Aorta (tissue), 5 donors: ENCODE data around the gene HS6ST2. TPM values are rescaled to one million over a fixed set of nuclear protein-coding genes. Genes with fewer than 3 reads are reported as not detected.

Experiments used
- ATAC-seq: fragments of 200-7000 bp; cut with Tn5 transposase; one replicate; pipeline ENCODE4 v1.9.1; 2022; ENCODE audit warnings: moderate library complexity; ENCODE audit not compliant: low FRiP score
- DNase-seq, 2 donors: peaks; one replicate each; pipeline ENCODE4 v3.0.0-alpha.2; 2020
- H3K27ac ChIP-seq, 2 donors: one replicate each; pipeline ENCODE4 v1.5.1; 2013; ENCODE audit warnings: low read length in 2 of 2, mild to moderate bottlenecking in 2 of 2, moderate library complexity in 2 of 2, control low read depth in 1 of 2, inconsistent platforms in 1 of 2, low read depth in 1 of 2
- H3K27me3 ChIP-seq, 2 donors: one replicate each; pipeline ENCODE4 v1.6.1; 2013; ENCODE audit warnings: control low read depth in 1 of 2, low read length in 1 of 2, mild to moderate bottlenecking in 1 of 2, moderate library complexity in 1 of 2; ENCODE audit not compliant: insufficient read depth in 2 of 2, control insufficient read depth in 1 of 2
- H3K36me3 ChIP-seq, 2 donors: one replicate each; pipeline ENCODE4 v1.6.1; 2013; ENCODE audit warnings: control low read depth in 1 of 2, low read length in 1 of 2, mild to moderate bottlenecking in 1 of 2; ENCODE audit not compliant: insufficient read depth in 2 of 2, control insufficient read depth in 1 of 2
- H3K4me1 ChIP-seq, 2 donors: one replicate each; pipeline ENCODE4 v1.6.1; 2013; ENCODE audit warnings: low read length in 2 of 2, control low read depth in 1 of 2, mild to moderate bottlenecking in 1 of 2, moderate library complexity in 1 of 2; ENCODE audit not compliant: insufficient read depth in 2 of 2, control insufficient read depth in 1 of 2
- H3K4me3 ChIP-seq, 2 donors: one replicate each; pipeline ENCODE4 v1.5.1; 2013; ENCODE audit warnings: low read length in 2 of 2, control low read depth in 1 of 2, mild to moderate bottlenecking in 1 of 2
- H3K9me3 ChIP-seq: one replicate; pipeline ENCODE4 v1.6.1; 2013; ENCODE audit warnings: mild to moderate bottlenecking, low read length; ENCODE audit not compliant: control insufficient read depth
- WGBS, 2 donors: extraction: QIAGEN DNeasy Blood & Tissue Kit; methylation state at CpG; one replicate each; pipeline ENCODE4 v1.1.7; 2013; 5-methylcytosine and 5-hydroxymethylcytosine counted together
- intact Hi-C, 2 donors: fragments of 100-400 bp; cut with DNase I; formaldehyde crosslinking; loops; one replicate each; pipeline versions ENCODE4 v1.14.2 to v1.15.0; 2022
- polyA plus RNA-seq, 2 donors: library from polyadenylated mRNA; stranded (reverse); fragments of 200-250 nt; gene quantifications; one replicate each; pipeline ENCODE4 v1.2.3, GENCODE V29; 2013
- total RNA-seq, 2 donors: library from RNA; stranded (reverse); fragmentation: NEBNext Ultra II Directional; extraction: Animal tissue kit (Norgen Biotek cat#: 25700); gene quantifications; one replicate each; pipeline ENCODE4 v1.2.1, GENCODE V29; 2021
- donor health status: healthy with polysubstance abuse.
- donor health status: Bipolar disorder and iron deficiency.
- donor health status: DM: no; HTN: no; CAD: no.
- donor health status: DM: no; HTN: no; CAD: no.
- donor health status: DM: yes; HTN: yes; CAD: no.

Gene HS6ST2
- total and polyA plus RNA-seq, 4 donors: 0.06 to 0.09 TPM; not detected in 2

DNA sequence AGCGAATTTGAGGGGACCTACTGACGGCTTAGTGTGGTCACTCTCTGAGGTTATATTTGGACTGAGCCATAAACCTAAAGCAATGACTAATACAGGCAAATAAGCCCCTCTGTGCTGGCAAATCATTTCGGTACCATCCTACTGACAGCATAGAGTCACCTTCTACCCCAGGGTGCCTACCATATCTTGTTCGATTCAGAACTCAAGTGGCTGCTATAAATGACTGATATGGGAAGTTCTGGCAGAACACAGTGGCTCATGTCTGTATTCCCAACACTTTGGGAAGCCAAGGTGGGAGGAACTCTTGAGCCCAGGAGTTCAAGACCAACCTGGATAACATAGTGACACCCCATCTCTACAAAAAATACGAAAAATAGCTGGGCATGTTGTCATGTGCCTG is 243.5 kb downstream of the HS6ST2 start:
- DNase-seq (no peak), ATAC-seq (no peak)
- WGBS, 2 donors: 68 to 86% methylated on average over 5 of the region's 5 CpGs

DNA sequence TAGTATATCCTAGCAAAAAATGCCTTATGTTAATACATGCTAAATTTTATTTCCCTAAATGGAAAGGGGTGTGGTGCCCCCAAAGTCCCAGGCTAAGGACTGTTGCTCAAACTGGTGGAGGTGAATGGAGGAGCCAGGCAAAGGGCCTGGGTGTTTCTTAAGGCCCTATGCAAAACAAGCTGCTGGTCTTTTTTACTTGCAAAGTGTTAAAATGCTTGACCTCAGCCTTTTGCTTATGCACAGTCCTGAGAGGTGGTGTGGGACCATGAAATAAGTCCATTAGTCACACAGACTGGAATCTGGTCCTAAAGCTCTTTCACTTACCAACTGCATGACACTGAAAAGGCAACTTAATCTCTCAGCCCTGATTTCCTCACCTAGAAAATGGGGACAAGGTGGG is 246.1 kb downstream of the HS6ST2 start:
- H3K4me1 ChIP-seq: no peaks in the 10 kb centered on the region
- H3K4me3 ChIP-seq: no peak overlapping the region
- no peak overlapping the region for H3K27ac ChIP-seq
- H3K36me3 ChIP-seq: no peaks in the 10 kb centered on the region
- no peaks in the 10 kb centered on the region for H3K9me3 ChIP-seq
- DNase-seq: no peak
- no peaks in the 10 kb centered on the region for H3K27me3 ChIP-seq
- ATAC-seq: no peak
- intact Hi-C loops: no loop called here

More for the DNA sequence above, 243.5 kb downstream of the HS6ST2 start:
- Histone ChIP-seq H3K27ac (no peak overlapping the region), H3K36me3 (no peaks in the 10 kb centered on the region), H3K27me3 (no peaks in the 10 kb centered on the region), H3K4me3 (no peak overlapping the region), H3K4me1 (no peaks in the 10 kb centered on the region), H3K9me3 (no peaks in the 10 kb centered on the region)
- intact Hi-C loops: no loop called here

DNA sequence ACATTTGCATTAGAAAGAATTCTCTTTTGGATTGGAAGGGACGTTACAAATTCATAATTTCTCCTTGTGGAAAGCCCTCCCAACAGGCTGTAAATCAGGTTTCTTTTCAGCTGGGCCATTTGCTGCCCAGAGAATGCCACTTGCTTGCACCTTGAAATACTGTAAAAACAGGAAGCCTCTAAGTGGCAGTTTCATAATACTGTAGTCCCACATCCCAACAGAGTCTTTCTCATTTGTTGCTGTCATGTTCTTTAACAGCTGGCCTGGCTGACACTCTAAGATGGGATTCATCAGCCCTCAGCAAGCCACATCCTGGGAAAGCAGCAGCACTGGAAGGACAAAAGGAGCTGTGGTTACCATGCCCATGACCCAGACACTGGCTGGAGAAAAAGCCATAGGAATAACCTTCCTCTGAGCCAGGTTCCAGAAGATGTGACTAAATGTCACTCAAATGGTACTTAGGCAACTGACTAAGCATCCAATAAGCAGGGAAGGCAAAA is 247.7 kb downstream of the HS6ST2 start:
- Histone ChIP-seq H3K9me3 (no peaks in the 10 kb centered on the region), H3K4me1 (no peaks in the 10 kb centered on the region), H3K27me3 (no peaks in the 10 kb centered on the region), H3K36me3 (no peaks in the 10 kb centered on the region), H3K4me3 (no peak overlapping the region), H3K27ac (no peak overlapping the region)
- no peak for ATAC-seq
- 47 to 49% methylated on average over 1 of the region's 1 CpG for WGBS, 2 donors
- intact Hi-C loops: no loop called here
- DNase-seq: no peak

DNA sequence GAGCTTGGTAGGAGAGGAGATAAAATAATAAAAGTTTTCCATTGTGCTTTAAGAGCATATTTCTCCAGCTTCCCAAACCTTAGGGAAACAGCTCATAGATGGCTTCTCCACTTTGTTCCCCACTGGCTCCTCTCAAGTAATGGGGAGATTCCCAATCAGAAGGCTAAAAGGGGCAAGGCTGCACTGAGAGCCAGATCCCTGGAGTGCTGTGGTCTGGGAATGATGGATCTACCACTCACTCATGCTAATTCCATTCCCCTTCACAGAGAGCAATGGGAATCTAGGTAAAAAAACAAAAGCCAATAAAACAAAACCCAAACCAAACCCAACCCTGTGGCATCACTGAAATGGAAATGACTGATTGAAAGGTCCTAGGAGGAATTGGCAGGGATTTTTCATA is 249.9 kb downstream of the HS6ST2 start:
- Histone ChIP-seq H3K4me1 (no peaks in the 10 kb centered on the region), H3K4me3 (no peak overlapping the region), H3K36me3 (no peaks in the 10 kb centered on the region), H3K9me3 (no peaks in the 10 kb centered on the region), H3K27ac (no peak overlapping the region), H3K27me3 (no peaks in the 10 kb centered on the region)
- no peak for ATAC-seq
- intact Hi-C loops: no loop called here
- no peak for DNase-seq

DNA sequence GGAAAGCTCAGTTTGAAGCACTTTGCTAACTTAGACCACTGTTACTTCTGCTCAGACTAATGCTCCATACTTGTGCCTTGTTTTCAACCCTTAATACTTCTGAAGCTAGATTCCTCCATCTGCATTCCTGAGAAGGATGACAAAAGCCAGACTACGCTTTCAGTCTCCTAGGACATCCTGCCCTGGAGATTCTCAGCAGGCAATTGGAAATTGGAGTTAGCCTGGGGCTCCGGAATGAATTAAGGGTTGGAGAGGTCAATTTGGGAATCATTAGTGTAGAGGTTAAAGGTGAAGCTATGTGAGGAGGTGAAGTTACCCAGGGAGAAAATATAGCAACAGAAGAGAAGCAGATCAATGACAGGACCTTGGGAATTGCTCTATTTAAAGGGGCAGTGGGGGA is 253.7 kb downstream of the HS6ST2 start:
- no peaks in the 10 kb centered on the region for H3K4me1 ChIP-seq
- intact Hi-C loops: no loop called here
- H3K9me3 ChIP-seq: no peaks in the 10 kb centered on the region
- no peak overlapping the region for H3K4me3 ChIP-seq
- no peaks in the 10 kb centered on the region for H3K36me3 ChIP-seq
- ATAC-seq (no peak), DNase-seq (no peak)
- H3K27me3 ChIP-seq: no peaks in the 10 kb centered on the region
- H3K27ac ChIP-seq: no peak overlapping the region
- 39 to 47% methylated on average over 2 of the region's 2 CpGs for WGBS, 2 donors

DNA sequence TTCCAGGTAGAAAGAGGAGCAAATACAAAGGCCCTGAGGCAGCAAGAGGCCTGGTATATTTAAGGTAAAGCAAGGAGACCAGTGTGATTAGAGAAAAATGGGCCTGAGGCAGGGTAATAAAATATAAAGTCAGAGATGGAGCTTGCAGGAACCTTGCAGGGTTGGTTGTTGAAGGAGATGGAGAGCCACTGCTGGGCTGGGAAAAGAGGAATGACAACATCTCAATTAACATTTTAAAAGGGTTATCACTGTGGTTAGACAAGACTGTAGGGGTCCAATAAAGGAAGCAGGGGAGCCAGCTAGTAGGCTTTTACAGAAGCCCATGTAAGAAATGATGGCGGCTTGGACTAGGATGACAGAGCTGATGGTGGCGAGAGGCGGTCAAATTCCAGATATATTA is 264.0 kb downstream of the HS6ST2 start:
- 68 to 88% methylated on average over 3 of the region's 3 CpGs for WGBS, 2 donors
- DNase-seq (no peak), ATAC-seq (no peak)
- no peaks in the 10 kb centered on the region for H3K36me3 ChIP-seq
- no peaks in the 10 kb centered on the region for H3K9me3 ChIP-seq
- H3K4me1 ChIP-seq: no peaks in the 10 kb centered on the region
- peaks cover 0 to 3% of the 10 kb centered on the region in 2 donors for H3K27me3 ChIP-seq
- no peak overlapping the region for H3K4me3 ChIP-seq
- intact Hi-C loops: no loop called here
- no peak overlapping the region for H3K27ac ChIP-seq

DNA sequence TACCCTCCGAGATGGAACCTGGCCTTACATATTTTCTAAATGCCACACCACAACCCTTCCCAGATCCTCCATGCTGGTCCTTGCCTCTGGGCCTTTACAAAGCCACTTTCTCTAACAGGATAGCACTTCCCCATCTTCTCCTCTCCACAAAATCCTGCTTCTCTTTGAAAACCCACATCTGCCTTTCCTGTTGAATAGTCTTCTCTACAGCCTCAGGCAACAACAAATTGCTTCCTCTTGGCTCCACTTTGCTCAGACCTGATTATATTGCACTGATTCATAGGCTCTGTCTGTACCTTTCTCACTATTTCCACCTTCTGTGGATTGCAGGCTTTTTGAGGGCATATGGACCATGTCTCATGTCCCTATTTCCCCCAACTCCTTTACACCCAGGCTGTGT is 265.9 kb downstream of the HS6ST2 start:
- no peak for DNase-seq
- H3K36me3 ChIP-seq: no peaks in the 10 kb centered on the region
- H3K9me3 ChIP-seq: no peaks in the 10 kb centered on the region
- ATAC-seq: no peak
- H3K27me3 ChIP-seq: peaks cover 0 to 3% of the 10 kb centered on the region in 2 donors
- H3K4me1 ChIP-seq: no peaks in the 10 kb centered on the region
- intact Hi-C loops: no loop called here
- H3K4me3 ChIP-seq: no peak overlapping the region
- WGBS, 2 donors: 75 to 78% methylated on average over 1 of the region's 1 CpG
- no peak overlapping the region for H3K27ac ChIP-seq

DNA sequence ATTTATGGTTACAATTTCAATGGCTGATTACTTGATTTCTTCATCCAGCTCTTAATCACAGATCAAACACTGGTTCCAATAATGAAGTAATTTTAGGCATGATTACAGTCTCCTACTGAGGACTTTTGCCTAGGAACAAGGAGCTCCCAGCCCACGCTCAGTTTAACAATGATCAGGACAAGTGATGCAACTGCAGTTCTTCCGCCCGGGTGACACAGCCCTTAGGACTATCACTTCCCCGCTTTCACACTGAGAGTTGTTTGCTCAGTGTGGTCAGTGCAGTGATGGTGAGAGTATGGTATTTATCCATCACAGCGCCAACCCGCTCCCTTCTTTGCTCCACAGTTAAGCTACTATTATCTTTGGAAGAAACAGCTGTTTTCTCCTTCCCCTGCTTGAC is 266.4 kb downstream of the HS6ST2 start:
- Histone ChIP-seq H3K4me1 (no peaks in the 10 kb centered on the region), H3K27ac (no peak overlapping the region), H3K27me3 (peaks cover 0 to 3% of the 10 kb centered on the region in 2 donors), H3K36me3 (no peaks in the 10 kb centered on the region), H3K9me3 (no peaks in the 10 kb centered on the region), H3K4me3 (no peak overlapping the region)
- intact Hi-C loops: no loop called here
- ATAC-seq (no peak), DNase-seq (no peak)
- 80 to 83% methylated on average over 6 of the region's 6 CpGs for WGBS, 2 donors

DNA sequence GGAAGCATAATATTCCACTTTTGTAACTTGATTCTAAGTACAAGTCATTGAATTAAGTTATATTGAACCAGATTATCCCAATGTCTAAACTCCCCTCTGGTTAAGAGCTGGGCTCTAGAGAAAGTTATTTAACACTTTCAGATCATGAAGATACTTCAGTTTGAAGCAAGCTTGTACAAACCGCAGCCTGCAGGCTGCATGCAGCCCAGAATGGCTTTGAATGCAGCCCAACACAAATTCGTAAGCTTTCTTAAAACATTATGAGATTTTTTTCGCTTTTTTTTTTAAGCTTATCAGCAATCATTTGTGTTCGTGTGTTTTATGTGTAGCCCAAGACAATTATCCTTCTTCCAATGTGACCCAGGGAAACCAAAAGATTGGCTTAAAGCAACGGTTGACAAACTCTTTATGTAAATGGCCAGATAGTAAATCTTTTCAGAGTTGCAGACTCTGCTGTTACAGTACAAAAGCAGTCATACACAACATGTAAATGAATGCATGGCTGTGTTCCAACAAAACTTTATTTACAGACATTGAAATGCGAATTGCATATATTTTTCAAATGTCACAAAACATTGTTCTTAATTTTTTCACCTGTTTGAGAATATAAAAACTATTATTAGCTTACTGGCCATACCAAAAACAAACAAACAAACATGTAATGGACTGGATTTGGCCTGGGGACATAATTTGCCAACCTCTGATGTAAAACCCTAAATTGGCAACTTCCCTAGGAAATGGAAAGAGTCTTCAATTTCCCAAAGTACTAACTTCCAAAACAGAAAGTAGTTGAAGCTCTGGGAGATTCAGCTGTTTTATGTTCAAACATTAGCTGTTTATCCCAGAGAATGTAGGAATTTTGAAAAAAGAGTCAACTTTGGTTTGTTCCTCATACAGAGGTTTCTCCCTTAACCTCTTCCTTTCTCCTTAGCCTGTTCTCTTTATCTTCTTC is 268.5 kb downstream of the HS6ST2 start:
- intact Hi-C loops: no loop called here
- no peak for ATAC-seq
- 34 to 41% methylated on average over 6 of the region's 6 CpGs for WGBS, 2 donors

More for the DNA sequence above, 268.5 kb downstream of the HS6ST2 start:
- Histone ChIP-seq H3K4me1 (no peaks in the 10 kb centered on the region), H3K36me3 (no peaks in the 10 kb centered on the region), H3K27ac (no peak overlapping the region), H3K4me3 (no peak overlapping the region), H3K27me3 (peaks cover 0 to 3% of the 10 kb centered on the region in 2 donors), H3K9me3 (no peaks in the 10 kb centered on the region)
- no peak for DNase-seq
